AG04450 (cell line): ENCODE results near the gene B4GALT6. TPM values are rescaled to one million over a fixed set of nuclear protein-coding genes. Genes with fewer than 3 reads are reported as not detected.
A peak's percentile ranks its signal among the peaks of the same experiment; 100 is the strongest.
"Not testable (repeated sequence)": the region's sequence is repeated elsewhere in the genome, so short reads cannot be mapped to it uniquely, and the experiment has no call there.

Source experiments
- CTCF ChIA-PET: fragments of 300-600, 350-600 bp; formaldehyde crosslinking; extraction: SDS; loops from one replicate; lab custom pipeline; 2022; ENCODE audit warnings: antibody characterized with exemption, inconsistent platforms; lab: Charles Lee
- POLR2A ChIA-PET: fragments of 350-600 bp; formaldehyde crosslinking; extraction: SDS; loops from one replicate; lab custom pipeline; 2021; ENCODE audit warnings: antibody characterized with exemption, inconsistent platforms; lab: Yijun Ruan, JAX
- DNase-seq: peaks from one replicate; pipeline ENCODE4 v3.0.0-alpha.2; 2011; ENCODE audit warnings: low read depth, low spot score
- H3K27ac ChIP-seq: one replicate; pipeline ENCODE4 v1.5.1; 2012; ENCODE audit warnings: low read depth, low read length, control low read depth
- H3K27me3 ChIP-seq: one replicate; pipeline ENCODE4 v1.6.0; 2012; ENCODE audit warnings: low read length; ENCODE audit not compliant: control insufficient read depth, insufficient read depth
- H3K4me3 ChIP-seq: 2 replicates; pipeline ENCODE4 v1.5.1; 2011; ENCODE audit warnings: mild to moderate bottlenecking, low read depth, low read length, control low read depth
- H3K9me3 ChIP-seq: 2 replicates; pipeline ENCODE4 v1.5.1; 2012; ENCODE audit warnings: low read length; ENCODE audit not compliant: control insufficient read depth, insufficient read depth
- CTCF ChIP-seq: IDR thresholded peaks from 2 replicates; pipeline ENCODE4 v1.5.1; 2011; ENCODE audit warnings: low read depth, low read length, control low read depth, inconsistent platforms
- polyA minus RNA-seq: library from RNA; depleted of rRNA, polyadenylated mRNA; stranded (reverse); fragments of >200 nt; gene quantifications from 2 replicates; pipeline ENCODE4 v1.2.3, GENCODE V29; 2011; rRNA and poly(A)+ RNA removed
- polyA plus RNA-seq: library from polyadenylated mRNA; depleted of rRNA; stranded (reverse); fragments of >200 nt; gene quantifications from 2 replicates; pipeline ENCODE4 v1.2.3, GENCODE V29; 2011; rRNA removed

B4GALT6 gene
- polyA plus RNA-seq (0.40 and 0.50 TPM in 2 replicates), polyA minus RNA-seq (0.35 and 0.41 TPM in 2 replicates)

GRCh38 chr18:31684279-31685096, at the start of gene B4GALT6:
B4GALT6 (minus strand) TSS chr18:31684581; CDS start chr18:31684426, 155 bp downstream.
- H3K9me3 ChIP-seq: no peaks in the 10 kb centered on the region; the same call in 1 of the 2 replicates
- DNase-seq: no peak
- H3K27ac ChIP-seq: no peak within 1 kb of the TSS
- CTCF ChIA-PET: interaction anchor here (0.7 kb wide), 1 partner anchor 38 kb away, joined by 3 read pairs; no protein-coding TSS in a partner anchor
- no peak for TF ChIP-seq CTCF
- peaks cover 19% of the 10 kb centered on the region for H3K27me3 ChIP-seq
- H3K4me3 ChIP-seq: peak within 1 kb of the TSS; percentile 36
- POLR2A ChIA-PET: no interaction called here

- ChIA-PET CTCF (interaction anchor here (1.5 kb wide), 1 partner anchor 10 kb away, joined by 6 read pairs; no protein-coding TSS in a partner anchor), POLR2A (no interaction called here)
- DNase-seq: no peak
- no peak for TF ChIP-seq CTCF
- no peak overlapping the region for H3K4me3 ChIP-seq
- H3K9me3 ChIP-seq: no peaks in the 10 kb centered on the region
- no peak overlapping the region for H3K27ac ChIP-seq
- no peaks in the 10 kb centered on the region for H3K27me3 ChIP-seq
Measured at GRCh38 chr18:31731628-31732027, 47.2 kb upstream of the B4GALT6 start.

GRCh38 chr18:31729196-31729595, 44.8 kb upstream of the B4GALT6 start:
- H3K9me3 ChIP-seq, H3K27me3 ChIP-seq, POLR2A ChIA-PET, H3K4me3 ChIP-seq, DNase-seq, H3K27ac ChIP-seq, CTCF ChIA-PET: not testable (repeated sequence)

- CTCF ChIA-PET: interaction anchor here (1.3 kb wide), 1 partner anchor 253 kb away, joined by 4 read pairs; no protein-coding TSS in a partner anchor
- no peak overlapping the region for H3K4me3 ChIP-seq
- peaks cover 6% of the 10 kb centered on the region for H3K27me3 ChIP-seq
- no peak overlapping the region for H3K27ac ChIP-seq
- H3K9me3 ChIP-seq: no peaks in the 10 kb centered on the region; the same call in 1 of the 2 replicates
- no peak for TF ChIP-seq CTCF
- no peak for DNase-seq
- POLR2A ChIA-PET: no interaction called here
Measured at GRCh38 chr18:31723990-31724711, 39.8 kb upstream of the B4GALT6 start.

- H3K4me3 ChIP-seq: no peak overlapping the region
- no peak for TF ChIP-seq CTCF
- no peaks in the 10 kb centered on the region; the same call in 1 of the 2 replicates for H3K9me3 ChIP-seq
- POLR2A ChIA-PET: no interaction called here
- no peak overlapping the region for H3K27ac ChIP-seq
- peaks cover 6% of the 10 kb centered on the region for H3K27me3 ChIP-seq
- CTCF ChIA-PET: interaction anchor here (1.2 to 1.9 kb wide), 2 partner anchors 11 to 14 kb away, joined by 5 to 7 read pairs; no protein-coding TSS in a partner anchor
- DNase-seq: no peak
Measured at GRCh38 chr18:31723639-31723989, 39.2 kb upstream of the B4GALT6 start.
